HG02840 (cell line): Measurements from ENCODE around the gene MYLIP.

ENCODE experiments used
- ATAC-seq: cut with Tn5 transposase; IDR thresholded peaks from one replicate; pipeline ENCODE4 v1.9.1; 2021; ENCODE audit warnings: mild to moderate bottlenecking, moderate library complexity, moderate number of reproducible peaks; ENCODE audit not compliant: unreplicated experiment, low FRiP score

MYLIP gene

DNA sequence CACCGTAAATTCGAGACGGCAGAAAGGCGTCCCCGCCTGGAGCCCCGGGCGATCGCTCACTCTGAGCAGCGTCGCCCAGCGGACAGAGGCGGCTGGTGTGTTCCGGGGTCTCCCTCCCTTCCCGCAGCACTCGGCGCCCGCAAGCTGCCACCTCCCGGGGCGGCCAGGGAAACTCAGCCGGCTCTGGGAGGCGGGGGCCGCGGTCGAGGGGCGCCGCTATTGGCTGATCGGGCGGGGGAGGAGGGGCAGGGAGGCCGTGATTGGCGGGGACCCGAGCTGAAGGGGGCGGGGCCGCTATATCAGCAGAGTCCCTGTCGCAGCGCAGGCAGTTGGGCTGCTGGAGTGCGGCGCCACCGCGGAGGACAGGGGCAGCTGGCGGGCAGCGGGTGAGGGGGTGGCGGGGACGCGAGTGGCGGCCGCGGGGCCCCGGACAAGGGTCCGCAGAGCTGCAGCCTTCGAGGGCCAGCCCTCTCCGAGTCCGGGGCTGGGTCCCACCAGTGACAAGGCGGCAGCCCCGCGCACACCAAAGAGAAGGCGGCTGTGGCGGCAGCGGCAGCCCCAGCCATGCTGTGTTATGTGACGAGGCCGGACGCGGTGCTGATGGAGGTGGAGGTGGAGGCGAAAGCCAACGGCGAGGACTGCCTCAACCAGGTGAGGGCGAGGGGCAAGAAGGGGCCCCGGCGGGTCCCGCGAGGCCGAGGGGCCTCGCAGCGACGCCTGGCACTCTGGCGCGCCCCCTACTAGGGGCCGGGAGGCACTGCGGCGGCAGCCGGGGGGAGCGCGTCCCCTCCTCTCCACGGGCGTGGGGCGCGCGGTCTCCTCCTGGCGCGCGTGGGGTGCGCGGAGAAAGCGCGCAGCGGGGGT lies at the start of gene MYLIP:
Gene MYLIP (plus strand): TSS at position 328 of the 864 bp plus-strand sequence. CDS start 237 bp downstream, at position 565.
- peak; percentile 71 for ATAC-seq

DNA sequence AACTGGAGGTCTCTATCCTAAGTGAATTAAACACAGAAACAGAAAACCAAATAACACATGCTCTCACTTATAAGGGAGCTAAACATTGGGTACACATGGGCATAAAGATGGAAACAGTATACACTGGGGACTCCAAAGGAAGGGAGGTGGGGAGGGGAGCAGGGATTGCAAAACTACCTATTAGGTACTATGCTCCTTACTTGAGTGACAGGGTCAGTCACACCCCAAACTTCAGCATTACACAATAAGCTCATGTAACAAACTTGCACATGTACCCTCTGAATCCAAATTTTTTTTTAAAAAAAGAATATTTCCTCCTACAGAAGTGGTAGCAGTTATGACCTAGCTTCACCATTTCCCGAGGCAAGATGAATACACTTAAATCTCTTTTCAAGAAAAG lies 49.5 kb upstream of the MYLIP start:
- ATAC-seq = no peak

DNA sequence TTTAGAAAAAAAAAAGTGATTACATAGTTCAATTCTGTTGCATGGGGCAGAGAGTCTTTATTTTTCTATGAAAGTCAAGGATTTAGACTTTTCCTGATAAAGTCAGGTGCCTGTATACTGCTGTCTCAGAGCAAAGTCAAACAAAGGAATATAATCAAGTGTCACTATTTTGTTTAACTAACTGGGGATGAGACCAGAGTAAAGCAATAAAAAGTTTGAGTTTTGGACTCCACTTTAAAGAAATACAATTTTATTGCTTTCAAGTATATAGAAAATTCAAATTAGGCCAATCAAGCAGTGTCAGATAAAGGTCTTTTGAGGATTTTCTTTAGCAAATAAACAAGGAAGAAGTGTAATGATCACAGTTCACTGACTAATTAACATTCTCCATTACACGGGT lies 48.7 kb upstream of the MYLIP start:
- no peak for ATAC-seq

DNA sequence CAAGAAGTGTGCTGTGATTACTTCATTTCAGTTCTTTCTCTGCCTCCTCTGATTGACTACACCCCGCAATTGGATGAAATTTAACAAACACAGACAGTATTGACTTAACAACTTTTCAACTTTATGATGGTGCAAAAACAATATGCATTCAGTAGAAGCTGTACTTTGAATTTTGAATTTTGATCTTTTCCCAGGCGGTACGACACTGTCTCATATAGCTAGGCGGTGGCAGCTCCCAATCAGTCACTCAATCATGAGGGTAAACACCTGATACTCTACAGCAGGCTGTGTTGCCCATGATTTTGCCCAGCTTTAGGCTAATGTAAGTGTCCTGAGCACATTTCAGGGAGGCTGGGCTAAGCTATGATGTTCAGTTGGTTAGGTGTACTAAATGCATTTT lies 47.6 kb upstream of the MYLIP start:
- no peak for ATAC-seq

DNA sequence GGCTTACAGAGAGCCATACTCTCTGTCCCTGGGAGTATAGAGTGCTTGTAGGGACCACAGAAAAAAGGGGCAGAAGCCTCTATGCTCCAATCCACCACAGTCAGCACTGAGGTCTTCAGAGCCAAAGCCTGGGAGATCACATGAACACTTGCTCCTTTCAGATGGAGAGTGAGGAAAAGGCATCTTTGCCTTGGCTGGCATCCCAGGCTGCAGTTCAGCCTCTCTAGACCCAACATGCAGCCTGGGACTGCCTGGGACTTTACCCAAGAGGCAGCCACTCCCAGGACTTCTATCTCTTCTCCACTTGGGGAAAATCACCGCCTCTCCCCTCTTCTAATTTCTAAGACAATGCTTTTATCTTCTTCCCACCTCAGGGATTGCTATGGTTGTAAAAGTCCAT lies 46.5 kb upstream of the MYLIP start:
- no peak for ATAC-seq

DNA sequence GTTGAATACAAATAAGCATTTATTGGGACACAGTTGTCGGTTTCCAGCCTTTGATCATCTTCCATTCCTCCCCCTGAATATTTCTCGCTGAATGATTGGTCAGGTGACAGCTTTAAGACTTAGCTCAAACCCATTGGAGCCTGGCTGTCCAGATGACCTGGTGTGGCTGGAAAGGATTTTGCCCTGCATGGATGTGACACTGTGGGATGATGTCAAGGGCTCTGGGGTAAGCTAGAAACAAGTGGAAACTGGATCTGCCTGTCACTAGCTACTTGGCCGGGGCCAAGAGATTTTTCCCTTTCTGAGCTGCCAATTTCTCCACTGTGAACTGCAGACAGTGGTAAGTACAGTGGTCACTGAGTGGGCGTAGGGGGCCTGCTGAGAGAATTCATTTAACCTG lies 41.9 kb upstream of the MYLIP start:
- no peak for ATAC-seq

DNA sequence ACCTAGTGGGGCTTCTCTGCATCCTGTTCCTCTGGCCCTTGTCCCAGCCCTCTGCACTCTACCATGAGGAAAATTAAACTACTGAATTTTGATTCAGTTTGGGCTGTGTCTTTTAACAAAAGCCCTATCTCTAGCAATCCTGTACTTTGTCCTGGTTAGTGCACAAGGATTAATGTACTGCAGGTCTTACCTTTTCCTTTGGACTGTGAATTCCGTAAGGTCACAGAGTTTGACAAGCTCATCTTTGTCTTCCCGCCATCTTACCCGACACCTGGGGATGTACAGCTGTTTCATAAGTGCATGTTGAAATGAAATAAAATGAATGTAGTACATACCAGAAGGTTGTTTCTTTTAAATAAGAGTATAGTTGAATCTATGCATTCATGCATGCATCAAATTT lies 41.5 kb upstream of the MYLIP start:
- ATAC-seq = no peak

DNA sequence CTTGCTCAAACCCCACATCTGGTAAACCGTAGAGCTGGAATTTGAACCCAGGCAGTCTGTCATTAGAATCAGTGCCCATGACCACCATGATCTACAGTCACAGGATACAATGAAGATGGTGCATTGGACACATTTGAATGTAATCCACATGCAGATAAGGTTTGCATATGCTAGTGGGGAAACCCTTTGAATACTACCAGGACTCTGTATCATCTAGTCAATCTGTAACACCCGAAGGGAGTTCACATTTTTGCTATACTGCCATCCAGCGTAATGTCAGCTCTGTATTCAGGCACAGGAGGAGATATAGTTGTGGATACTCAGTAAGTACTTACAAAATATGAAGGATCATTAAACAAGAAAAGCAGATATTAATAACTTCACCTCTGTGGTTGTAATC lies 40.5 kb upstream of the MYLIP start:
- ATAC-seq = no peak

DNA sequence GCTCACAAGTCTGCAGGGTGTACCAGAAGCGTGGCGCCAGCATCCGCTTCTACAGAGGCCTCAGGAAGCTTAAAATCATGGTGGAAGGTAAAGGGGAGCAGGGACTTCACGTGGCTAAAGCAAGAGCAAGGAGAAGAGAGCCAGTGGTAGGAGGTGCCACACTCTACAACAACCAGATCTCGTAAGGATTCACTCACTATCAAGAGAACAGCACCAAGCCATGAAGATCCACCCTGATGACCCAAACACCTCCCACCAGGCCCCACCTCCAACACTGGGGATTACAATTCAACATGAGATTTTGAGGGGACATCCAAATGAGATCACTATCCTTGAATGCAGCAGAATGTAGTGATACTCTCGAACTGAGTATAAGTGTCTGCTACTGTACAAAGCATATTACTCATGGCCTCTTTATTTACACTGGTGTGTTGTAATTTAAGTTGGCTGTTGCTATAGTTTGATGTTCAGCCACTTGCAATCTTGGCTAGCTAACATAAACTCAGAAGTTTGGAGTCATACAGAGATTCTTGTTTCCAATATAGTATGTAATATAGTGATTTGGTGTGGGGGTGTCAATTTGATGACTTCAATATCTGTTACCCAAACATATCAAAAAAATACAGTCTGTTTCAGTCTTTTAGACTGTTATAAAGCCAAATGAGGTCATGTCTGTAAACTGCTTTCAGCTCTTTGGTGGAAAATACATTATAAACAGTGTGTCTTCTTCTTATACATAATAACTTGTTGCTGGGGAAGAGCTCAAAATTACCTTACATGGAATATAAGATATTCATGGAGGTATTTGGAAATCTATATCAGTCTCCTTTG lies 39.4 kb upstream of the MYLIP start:
- no peak for ATAC-seq

DNA sequence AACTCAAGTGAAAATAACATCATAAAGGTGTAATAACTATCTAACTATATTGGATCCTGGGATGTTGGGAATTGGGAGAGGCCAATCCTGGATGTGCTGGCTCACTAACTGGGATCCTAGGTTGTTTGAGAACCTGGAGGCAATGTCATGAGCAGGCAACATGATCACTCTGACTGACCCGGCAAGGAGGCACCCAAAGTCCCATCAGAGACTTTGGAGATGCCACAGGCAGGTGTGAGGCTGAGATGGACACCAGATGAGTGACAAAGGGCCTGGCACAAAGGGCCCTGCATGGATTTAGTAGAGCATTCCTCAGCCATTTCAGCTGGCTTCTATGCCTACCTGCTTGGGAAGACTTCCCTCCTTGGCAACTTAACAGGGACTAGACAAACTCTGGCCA lies 38.4 kb upstream of the MYLIP start:
- ATAC-seq = no peak

DNA sequence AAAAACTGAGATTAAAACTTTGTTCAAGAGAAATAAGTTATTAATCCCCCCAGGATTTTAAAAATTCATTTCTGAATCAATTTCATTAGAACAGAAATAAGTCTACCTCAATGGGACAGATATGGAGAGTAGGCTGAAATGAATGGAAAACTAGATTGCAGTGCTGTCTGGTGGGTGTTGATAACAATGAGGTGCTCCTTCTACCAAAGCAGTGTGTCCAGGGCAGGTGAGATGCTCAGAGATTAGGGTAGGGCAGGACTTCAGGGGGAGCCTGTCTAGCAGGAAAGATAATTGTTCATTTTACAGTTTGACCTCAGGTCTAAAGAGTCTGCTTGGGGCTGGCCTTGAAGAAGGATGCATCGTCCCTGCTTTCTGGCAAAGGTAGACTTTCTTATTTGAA lies 38.0 kb upstream of the MYLIP start:
- ATAC-seq = no peak

DNA sequence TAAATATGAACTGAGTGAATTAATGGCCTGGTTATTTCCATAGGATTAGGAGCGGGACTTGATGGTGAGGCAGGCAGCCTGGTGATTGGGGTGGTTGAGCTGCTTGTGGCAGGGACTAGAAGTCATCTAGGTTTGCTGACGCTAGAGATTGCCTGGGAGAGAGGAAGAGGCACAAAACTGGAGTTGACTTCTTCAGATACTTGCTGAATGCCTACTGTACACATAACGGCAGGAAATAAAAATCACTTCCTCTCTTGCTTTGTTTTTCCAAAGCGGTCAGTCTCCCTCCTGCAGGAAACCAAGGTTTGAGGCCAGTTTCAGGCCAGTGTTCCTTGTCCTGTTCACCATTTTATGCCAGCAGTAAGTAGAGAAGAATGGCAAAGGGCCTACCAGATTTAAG lies 36.7 kb upstream of the MYLIP start:
- ATAC-seq = no peak

DNA sequence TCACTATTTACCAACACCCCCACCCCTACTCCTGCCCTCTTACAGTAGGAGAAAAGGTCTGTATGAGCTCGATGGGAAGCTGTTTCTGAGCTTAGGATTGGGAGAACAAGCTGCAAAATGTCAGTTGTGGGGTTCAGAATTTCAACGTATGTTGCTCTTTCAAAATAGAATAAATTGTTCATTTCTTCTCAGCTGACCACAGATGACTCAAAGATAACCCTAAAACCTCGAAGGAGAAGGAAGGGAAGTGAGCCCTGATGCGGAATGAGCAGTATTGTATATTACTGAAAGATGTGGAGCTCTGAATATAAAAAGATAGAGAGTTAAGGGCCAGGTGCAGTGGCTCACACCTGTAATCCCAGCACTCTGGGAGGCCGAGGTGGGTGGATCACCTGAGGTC lies 35.9 kb upstream of the MYLIP start:
- ATAC-seq = peak; percentile 51

DNA sequence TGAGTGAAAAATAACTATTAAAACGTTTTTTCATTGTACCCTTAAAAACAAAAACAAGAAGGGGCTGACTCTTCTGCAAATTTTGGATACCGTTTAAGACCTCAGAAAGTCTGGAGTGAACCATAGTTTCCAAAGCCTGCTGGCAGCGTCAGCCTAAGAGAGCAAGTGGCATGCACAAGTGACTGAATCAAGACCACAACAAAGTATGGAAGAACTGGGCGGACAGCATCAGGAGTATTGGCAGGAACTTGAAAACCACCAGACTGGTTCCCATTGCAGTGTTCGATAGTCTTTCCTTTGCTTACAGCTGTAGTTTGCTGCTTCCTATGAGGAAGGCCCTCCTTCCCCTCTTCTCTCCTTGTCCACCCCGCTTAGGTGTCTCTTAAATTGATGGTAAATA lies 33.7 kb upstream of the MYLIP start:
- no peak for ATAC-seq

DNA sequence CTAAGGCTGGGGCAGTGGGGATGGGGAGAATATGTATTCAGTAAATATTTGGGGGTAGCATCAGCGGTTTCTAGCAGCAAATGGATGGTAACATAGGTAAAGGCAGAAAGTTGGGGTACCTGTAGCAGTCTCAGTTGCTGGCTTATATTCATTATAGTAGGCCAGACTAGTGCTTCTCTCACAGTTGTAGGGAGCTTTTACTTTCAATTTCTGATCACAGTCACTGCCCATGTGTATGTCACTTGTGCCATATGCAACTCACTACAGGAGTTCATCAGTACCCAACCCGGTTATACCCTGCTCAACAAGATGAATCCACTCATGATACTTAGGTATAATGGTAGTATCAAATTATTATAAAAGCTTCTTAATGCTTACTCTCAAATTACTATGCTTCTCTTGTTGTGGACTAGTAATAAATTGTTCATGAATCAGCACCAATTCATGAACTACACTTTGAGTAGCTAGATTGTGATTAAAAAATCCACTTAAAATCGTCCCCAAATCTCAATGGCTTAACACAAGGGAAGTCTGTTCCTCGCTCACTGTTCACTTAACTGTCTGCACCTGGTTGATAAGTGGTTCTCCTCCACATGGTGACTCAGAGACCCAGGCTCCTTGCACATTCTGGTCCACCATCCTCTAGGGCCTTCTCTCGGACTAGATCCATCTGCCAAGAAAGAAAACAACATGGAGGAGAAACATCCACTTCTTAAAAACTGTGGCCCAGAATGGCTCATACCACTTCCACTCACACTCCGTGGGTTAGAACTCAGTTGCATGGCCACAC lies 31.3 kb upstream of the MYLIP start:
- ATAC-seq = no peak

DNA sequence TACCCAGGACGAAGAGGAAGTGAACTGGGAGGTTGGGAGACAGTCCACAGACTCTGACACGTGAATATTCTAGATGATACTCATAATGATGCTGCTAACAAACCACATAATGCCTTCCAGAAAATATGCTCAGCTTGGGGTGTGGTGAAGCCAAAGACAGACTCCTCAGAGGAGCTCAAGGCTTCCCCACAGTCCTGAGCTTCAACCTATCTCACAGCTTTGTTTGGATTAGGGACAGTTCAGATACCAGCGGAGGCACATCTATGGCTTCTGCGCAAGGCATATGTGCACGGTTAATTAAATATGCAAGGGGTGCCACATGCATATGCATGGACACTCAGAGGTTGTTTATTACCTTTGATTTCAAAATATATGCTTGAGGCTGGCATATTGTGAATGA lies 30.7 kb upstream of the MYLIP start:
- ATAC-seq = no peak

DNA sequence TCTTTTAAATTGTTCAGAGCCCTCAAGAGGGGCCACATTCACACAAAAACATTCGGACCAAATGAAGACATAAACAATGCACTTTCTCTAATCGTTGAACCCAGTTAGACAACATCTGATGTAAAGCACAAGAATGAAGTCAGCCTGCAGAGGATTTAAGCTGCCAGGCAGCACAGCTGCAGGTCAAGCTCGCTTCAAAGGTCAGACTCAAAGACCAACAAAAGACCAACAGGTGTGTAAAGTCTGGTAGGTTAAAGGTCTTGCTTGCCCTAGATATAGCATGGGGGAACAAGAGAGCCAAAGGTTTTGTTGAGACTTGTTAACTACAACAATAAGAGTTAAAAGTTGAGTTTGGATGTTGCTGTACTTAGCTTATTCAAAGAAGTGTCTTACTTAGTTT lies 26.7 kb upstream of the MYLIP start:
- no peak for ATAC-seq

DNA sequence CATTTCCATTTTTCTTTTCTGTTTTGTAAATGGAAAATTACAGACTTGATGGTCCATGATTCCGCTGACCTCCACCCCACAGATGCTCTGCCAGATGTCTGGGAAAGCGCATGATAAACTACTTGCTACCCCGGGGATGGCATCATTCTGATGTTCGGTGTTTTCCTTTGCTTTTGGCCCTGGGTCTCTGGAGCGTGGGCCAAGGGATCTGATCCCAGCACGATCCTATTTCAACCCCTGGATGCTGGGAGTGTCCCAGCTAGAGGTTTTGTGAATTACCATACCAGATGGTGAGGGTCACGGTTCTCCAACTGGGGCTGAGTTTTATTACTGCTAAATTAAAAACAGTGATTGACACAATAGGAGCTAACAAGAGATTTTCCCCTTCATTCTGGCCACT lies 25.2 kb upstream of the MYLIP start:
- ATAC-seq = no peak

DNA sequence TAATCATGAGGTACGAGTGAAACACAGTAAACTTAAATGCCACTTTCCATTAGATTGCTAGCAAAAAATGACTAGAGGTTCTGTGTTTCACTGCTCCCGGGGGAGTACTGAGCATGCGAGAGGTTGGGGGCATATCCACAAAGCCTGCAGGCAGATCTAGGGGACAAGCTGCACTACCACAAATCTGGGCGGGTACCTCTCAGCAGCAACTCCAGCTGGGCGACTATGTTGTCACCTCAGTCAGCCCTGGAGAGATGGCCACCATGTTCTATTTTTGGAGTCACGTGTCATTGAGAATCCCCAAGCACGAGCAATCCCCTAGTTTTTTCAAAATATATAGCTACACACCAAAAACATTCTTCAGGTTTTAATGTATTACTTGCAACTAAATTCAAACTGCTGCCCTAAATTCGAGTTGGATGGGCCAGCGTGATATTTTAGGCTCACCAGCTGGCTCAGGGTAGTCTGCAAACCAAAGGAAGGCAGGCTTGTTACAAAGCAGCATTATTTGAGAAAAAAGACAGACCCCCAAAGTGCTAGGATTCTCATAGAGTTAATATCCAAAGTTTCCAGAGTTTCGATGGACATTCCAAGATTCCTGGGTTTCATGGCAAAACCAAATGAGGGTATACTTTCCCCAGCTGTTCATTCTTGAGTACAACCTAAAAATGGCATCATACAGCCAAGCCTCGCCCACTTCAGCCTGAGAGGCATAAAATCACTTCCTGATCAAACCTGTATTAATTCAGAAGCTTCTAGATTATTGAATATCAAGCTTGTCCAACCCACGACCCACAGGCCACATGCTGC lies 24.1 kb upstream of the MYLIP start:
- no peak for ATAC-seq

DNA sequence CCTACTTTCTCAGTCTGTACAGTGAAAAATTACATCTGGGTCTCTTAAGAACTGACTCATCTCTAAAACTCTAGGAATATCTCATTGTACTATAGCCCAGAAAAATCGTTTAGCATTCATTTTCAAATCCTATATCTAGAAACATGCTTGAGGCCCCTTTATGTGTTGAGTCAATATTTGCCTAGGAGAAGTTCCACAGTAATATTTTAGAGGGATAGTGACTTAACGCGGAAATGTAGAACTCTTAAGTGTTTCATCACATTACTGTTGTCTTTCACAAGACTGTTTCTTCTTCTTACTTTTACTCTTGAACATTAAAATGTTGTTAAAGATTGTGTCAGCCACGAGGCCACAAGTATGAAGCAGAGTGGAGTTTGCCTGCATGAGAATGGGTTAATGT lies 23.0 kb upstream of the MYLIP start:
- ATAC-seq = no peak
